Fibroblast of mammary gland (primary cell): ENCODE data around the gene KRTAP10-1.

ENCODE experiments used
- DNase-seq: peaks from one replicate; pipeline ENCODE4 v3.0.0-alpha.2; 2010; ENCODE audit warnings: low read depth
- H3K4me3 ChIP-seq: 2 replicates; pipeline ENCODE4 v1.5.1; 2011; ENCODE audit warnings: low read depth, mild to moderate bottlenecking, low read length, moderate library complexity; ENCODE audit not compliant: control insufficient read depth
- CTCF ChIP-seq: conservative IDR thresholded peaks from 2 replicates; pipeline ENCODE4 v1.5.1; 2011; ENCODE audit warnings: low read depth, low read length, inconsistent platforms; ENCODE audit not compliant: control insufficient read depth, insufficient read depth

The KRTAP10-1 gene

GRCh38 chr21:44569861-44570517 is 30.0 kb upstream of the KRTAP10-1 start:
- DNase-seq: no peak
- no peak for TF ChIP-seq CTCF
- H3K4me3 ChIP-seq: no peak overlapping the region

GRCh38 chr21:44568667-44569556 is 28.9 kb upstream of the KRTAP10-1 start:
- DNase-seq: no peak
- TF ChIP-seq CTCF: no peak

DNA sequence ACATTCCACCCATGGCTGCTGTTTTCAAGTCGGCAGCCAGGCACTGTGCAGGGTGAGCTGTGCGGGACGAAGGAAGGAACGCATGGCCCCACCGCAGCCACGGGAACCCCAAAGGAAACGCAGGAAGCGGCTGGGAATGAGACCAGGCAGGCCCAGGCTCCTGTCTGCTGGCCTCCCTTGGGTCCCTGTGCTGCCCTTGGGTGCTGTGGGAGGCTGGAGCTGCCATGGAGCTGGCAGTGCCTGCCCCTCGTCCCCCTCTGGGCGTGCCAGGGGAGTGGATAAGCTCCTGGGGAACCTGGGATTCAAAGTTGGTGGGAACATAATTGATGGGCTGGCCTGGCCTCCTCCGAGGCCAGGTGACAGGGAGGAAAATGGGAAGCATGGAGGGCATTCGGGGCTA is 28.3 kb upstream of the KRTAP10-1 start:
- no peak for DNase-seq
- no peak overlapping the region for H3K4me3 ChIP-seq
- no peak for TF ChIP-seq CTCF

More at GRCh38 chr21:44568667-44569556, 28.9 kb upstream of the KRTAP10-1 start:
- no peak overlapping the region for H3K4me3 ChIP-seq

DNA sequence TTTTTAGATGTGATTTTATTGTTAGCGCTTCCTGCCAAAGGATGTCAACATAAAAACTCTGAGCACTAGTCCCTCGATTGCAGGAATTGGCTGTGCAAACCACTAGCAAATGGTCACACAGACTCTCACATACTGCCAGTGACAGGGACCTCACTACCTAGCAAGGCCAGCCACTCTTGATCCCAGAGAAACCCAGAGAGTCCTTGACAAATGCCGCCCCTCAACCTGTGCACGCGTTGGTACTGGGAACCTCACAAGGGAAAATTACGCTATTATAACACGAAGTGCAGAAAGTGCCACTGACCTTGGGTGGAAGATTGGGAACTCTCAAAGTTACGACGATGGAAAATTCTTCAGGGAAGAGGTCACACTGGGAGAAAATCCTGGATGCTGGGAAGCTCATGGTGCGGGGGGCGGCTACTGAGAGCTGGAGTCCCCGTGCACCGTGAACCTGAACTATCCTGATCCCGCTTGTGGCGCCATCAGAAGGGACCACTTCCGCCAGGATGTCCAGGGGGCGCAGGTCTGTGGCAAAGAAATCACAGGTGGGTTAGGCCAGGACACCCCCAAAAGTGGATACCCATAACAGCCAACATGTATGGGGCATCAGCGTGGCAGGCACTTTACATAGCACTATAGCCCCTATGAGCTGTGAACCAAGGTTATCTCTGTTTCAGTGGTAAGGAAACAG is 27.6 kb upstream of the KRTAP10-1 start:
- no peak for DNase-seq
- no peak for TF ChIP-seq CTCF
- no peak overlapping the region for H3K4me3 ChIP-seq

GRCh38 chr21:44566403-44566802 is 26.4 kb upstream of the KRTAP10-1 start:
- TF ChIP-seq CTCF: no peak
- H3K4me3 ChIP-seq: no peak overlapping the region
- no peak for DNase-seq

- no peak for TF ChIP-seq CTCF
- no peak for DNase-seq
- no peak overlapping the region for H3K4me3 ChIP-seq
Measured at GRCh38 chr21:44564886-44565598, 25.0 kb upstream of the KRTAP10-1 start.
